DND-41 (cell line): ENCODE results near the gene DRC1.

Source experiments
- CTCF ChIP-seq: IDR thresholded peaks from 2 replicates; pipeline ENCODE4 v1.5.1; 2012; ENCODE audit warnings: borderline replicate concordance, low read length, moderate library complexity, mild to moderate bottlenecking; ENCODE audit not compliant: poor library complexity, severe bottlenecking; ENCODE audit errors: extremely low read depth
- EZH2 ChIP-seq: IDR thresholded peaks from 3 replicates; pipeline ENCODE4 v1.6.1; 2012; ENCODE audit warnings: borderline replicate concordance, low read depth, mild to moderate bottlenecking, moderate library complexity, low read length, inconsistent platforms; ENCODE audit not compliant: severe bottlenecking

GRCh38 chr2:26414311-26414710 is 12.6 kb downstream of the DRC1 start:
- no peak for TF ChIP-seq CTCF
- TF ChIP-seq EZH2 = no peak
